Measurements from ENCODE around the gene PPP2R5E. TPM values are rescaled to one million over a fixed set of nuclear protein-coding genes. Genes with fewer than 3 reads are reported as not detected.
"Not testable (repeated sequence)": the region's sequence is repeated elsewhere in the genome, so short reads cannot be mapped to it uniquely, and the experiment has no call there.

PPP2R5E gene
- total and polyA plus RNA-seq, 2 experiments from 2014 or later, result 15.5 to 22.7 TPM

DNA sequence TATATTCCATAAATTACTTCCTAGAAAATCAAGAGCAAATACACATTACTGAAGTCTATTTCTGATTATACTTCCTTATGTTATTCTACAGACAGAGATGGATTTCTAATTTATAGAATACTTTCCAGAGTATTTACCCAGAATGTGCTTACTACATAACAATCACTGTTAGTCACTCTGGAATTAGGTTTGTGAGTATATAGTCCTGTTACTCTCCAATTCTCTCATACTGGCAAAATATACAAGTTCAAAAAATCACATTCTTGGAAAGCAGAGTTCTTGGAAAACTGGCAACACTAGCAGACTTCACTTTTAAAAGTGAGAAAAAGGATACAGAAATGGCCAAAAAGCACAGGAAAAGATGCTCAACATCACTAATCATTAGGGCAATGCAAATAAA is 7.3 kb downstream of the PPP2R5E start:
- no peaks in the 10 kb centered on the region for H3K4me1 ChIP-seq (ENCODE audit: low read depth)
- no peak for DNase-seq (ENCODE audit: low read depth in 1 of 2, low spot score in 1 of 2)

DNA sequence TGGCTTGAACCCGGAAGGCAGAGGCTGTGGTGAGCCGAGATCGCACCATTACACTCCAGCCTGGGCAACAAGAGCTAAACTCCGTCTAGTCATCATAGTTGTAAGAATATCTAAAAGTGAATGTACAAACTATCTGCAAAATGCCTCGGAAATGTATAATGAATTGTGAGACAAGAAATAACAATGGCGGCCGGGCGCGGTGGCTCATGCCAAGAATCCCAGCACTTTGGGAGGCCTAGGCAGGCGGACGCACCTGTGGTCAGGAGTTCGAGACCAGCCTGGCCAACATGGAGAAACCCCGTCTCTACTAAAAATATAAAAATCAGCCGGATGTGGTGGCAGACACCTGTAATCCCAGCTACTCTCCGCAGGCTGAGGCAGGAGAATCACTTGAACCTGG is 9.7 kb downstream of the PPP2R5E start:
- no peaks in the 10 kb centered on the region for H3K4me1 ChIP-seq (ENCODE audit: low read depth)
- DNase-seq (ENCODE audit: low read depth in 1 of 2, low spot score in 1 of 2), result no peak
- no peak overlapping the region for H3K4me3 ChIP-seq
- peaks cover 14% of the 10 kb centered on the region for H3K36me3 ChIP-seq
- TF ChIP-seq, protein P1, sequence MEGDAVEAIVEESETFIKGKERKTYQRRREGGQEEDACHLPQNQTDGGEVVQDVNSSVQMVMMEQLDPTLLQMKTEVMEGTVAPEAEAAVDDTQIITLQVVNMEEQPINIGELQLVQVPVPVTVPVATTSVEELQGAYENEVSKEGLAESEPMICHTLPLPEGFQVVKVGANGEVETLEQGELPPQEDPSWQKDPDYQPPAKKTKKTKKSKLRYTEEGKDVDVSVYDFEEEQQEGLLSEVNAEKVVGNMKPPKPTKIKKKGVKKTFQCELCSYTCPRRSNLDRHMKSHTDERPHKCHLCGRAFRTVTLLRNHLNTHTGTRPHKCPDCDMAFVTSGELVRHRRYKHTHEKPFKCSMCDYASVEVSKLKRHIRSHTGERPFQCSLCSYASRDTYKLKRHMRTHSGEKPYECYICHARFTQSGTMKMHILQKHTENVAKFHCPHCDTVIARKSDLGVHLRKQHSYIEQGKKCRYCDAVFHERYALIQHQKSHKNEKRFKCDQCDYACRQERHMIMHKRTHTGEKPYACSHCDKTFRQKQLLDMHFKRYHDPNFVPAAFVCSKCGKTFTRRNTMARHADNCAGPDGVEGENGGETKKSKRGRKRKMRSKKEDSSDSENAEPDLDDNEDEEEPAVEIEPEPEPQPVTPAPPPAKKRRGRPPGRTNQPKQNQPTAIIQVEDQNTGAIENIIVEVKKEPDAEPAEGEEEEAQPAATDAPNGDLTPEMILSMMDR (IDR thresholded peaks at IDR 0.05; ENCODE audit: low read depth, low read length), result no peak
- no peaks in the 10 kb centered on the region for H3K27me3 ChIP-seq
- H3K27ac ChIP-seq, result no peak overlapping the region
- no peaks in the 10 kb centered on the region for H3K9me3 ChIP-seq (ENCODE audit: low read depth)

More for the DNA sequence above, 7.3 kb downstream of the PPP2R5E start:
- TF ChIP-seq, protein P1 (IDR thresholded peaks at IDR 0.05; ENCODE audit: low read depth, low read length), result no peak
- Histone ChIP-seq H3K9me3 (ENCODE audit: low read depth) (no peaks in the 10 kb centered on the region), H3K36me3 (peaks cover 25% of the 10 kb centered on the region), H3K27ac (no peak overlapping the region), H3K27me3 (no peaks in the 10 kb centered on the region), H3K4me3 (no peak overlapping the region)

DNA sequence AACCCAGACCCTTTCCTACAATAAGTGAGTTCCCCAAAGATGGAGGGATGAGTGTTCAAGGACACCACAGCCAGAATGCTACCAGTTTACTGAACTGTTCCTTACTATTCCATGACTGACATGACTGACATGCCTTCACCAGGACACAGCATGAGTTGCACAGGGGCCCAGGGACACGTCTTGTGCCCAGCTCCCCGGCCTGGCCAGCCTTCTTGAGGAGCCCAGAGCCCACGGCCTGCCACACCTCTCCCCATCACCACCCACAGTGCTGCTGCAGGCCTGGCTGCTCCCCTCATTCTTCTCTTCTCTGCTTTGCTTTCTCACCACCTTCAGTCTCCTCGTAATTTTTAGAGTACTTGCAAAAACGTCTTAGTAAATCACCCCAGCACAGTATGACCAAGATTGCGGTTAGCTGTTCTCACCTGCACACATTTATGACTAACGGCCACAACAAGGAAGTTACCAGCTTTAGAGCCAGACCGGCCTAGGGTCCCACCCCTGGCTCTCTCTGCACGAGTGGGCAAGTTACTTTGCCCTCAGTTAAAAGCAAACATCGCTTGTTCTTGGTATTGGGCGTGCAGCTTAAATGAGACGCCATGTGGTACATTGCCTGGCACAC is 18.5 kb downstream of the PPP2R5E start:
- no peak overlapping the region for H3K4me3 ChIP-seq
- no peak overlapping the region for H3K27ac ChIP-seq
- TF ChIP-seq, protein P1 (IDR thresholded peaks at IDR 0.05; ENCODE audit: low read depth, low read length), result no peak
- H3K9me3 ChIP-seq (ENCODE audit: low read depth), result no peaks in the 10 kb centered on the region
- no peaks in the 10 kb centered on the region for H3K36me3 ChIP-seq
- no peaks in the 10 kb centered on the region for H3K27me3 ChIP-seq
- peaks cover 18% of the 10 kb centered on the region for H3K4me1 ChIP-seq (ENCODE audit: low read depth)
- DNase-seq (ENCODE audit: low read depth in 1 of 2, low spot score in 1 of 2), result no peak

DNA sequence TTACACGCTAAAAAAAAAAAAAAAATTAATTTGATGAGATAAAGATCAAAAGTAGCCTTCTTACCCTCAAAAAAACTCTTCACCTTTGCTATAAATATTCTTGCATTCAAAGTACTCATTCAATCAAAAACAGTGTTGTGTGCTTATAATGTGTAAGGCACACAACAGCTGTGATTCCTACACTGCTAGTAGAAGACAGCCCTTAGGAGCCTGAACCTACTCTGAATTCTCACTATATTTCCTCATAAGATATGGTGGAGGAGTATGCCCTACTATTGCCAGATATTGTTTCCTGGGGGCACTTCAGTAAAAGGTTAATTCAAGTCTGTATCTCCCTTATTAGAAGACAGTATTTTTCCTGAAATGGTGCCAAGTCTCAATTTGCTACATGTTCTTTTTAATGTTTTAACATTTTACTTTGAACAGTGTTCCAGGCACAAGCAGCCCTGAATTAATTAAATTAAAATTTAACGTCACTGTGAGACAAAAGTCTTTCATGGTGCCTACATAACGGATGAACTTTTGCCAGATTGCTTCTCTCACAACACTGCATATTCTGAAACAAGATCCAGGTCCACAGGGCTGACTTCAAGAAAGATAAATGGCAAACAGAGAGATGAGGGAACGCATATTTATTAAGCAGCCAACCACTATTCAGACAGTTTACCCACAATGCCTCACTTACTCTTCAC is 19.3 kb downstream of the PPP2R5E start:
- Histone ChIP-seq H3K27me3 (no peaks in the 10 kb centered on the region), H3K4me3 (no peak overlapping the region), H3K4me1 (ENCODE audit: low read depth) (peaks cover 18% of the 10 kb centered on the region), H3K27ac (no peak overlapping the region), H3K9me3 (ENCODE audit: low read depth) (no peaks in the 10 kb centered on the region), H3K36me3 (no peaks in the 10 kb centered on the region)
- TF ChIP-seq, protein P1 (IDR thresholded peaks at IDR 0.05; ENCODE audit: low read depth, low read length), result no peak
- DNase-seq (ENCODE audit: low read depth in 1 of 2, low spot score in 1 of 2), result no peak

DNA sequence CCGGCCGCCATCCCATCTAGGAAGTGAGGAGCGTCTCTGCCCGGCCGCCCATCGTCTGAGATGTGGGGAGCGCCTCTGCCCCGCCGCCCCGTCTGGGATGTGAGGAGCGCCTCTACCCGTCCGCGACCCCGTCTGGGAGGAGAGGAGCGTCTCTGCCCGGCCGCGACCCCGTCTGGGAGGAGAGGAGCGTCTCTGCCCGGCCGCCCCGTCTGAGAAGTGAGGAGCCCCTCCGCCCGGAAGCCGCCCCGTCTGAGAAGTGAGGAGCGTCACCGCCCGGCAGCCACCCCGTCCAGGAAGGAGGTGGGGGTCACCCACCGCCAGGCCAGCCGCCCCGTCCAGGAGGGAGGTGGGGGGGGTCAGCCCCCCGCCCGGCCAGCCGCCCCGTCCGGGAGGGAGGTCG is 20.7 kb downstream of the PPP2R5E start:
- not testable (repeated sequence) for DNase-seq (ENCODE audit: low read depth in 1 of 2, low spot score in 1 of 2); H3K36me3 ChIP-seq; H3K4me3 ChIP-seq; H3K27me3 ChIP-seq; H3K9me3 ChIP-seq (ENCODE audit: low read depth); H3K27ac ChIP-seq
- peaks cover 18% of the 10 kb centered on the region for H3K4me1 ChIP-seq (ENCODE audit: low read depth)

DNA sequence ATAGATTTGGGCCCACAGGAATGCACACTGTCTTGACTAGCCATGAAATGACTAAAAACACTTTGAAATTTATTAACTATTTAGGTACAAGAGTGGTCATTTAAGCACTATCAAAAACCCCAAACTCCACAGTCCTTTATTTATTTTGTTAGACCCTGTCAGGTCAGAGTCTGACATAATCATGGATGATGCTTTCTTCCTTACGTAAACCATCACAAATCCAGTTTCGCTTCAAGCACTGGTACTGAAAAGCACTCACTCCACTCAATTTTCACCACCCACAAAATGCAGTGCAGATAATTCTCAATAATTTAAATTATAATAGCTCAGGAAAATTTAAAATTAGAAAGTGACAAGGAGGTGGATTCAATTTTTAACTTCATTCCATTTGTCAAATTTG is 25.8 kb downstream of the PPP2R5E start:
- Histone ChIP-seq H3K4me1 (ENCODE audit: low read depth) (peaks cover 17% of the 10 kb centered on the region), H3K27me3 (no peaks in the 10 kb centered on the region), H3K36me3 (no peaks in the 10 kb centered on the region), H3K27ac (no peak overlapping the region), H3K9me3 (ENCODE audit: low read depth) (no peaks in the 10 kb centered on the region), H3K4me3 (no peak overlapping the region)
- TF ChIP-seq, protein P1 (IDR thresholded peaks at IDR 0.05; ENCODE audit: low read depth, low read length), result no peak
- DNase-seq (ENCODE audit: low read depth in 1 of 2, low spot score in 1 of 2), result no peak

Data from cardiac muscle cell (in vitro differentiated cells and primary cell).